Measurements from ENCODE around the gene ZBTB34.

DNA sequence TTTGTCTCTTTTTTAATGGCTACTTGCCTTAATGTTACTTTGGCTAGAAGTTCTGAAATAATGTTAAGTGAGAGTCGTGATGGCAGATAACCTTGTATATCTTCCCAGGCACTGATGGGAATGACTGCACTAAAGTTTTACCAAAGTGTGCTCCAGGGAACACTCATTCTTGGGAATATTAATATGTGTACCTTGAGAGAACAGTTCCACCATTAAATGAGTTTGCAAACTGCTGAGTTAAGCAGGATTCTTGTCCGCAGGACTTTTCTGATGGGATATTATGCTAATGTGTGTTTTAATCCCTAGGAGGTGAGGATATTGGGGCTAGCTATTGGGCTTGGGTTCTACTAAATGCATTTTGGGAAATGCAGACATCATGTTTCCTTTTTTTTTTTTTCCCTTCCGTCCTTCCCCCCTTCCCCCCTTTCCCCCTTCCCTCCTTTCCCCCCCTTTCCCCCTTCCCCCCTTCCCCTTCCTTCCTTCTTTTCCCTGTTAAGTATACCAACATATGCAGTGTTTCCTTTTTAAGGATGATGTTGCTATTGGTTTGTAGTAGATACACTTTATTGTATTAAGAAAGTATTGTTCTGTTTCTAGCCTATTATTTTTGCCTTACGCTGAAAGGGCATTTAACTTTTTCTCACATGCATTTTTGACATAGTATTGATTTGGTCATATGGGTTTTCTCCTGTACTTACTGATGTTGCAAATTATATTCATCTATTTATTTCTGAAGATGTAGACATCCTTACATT lies 15.5 kb downstream of the ZBTB34 start:
- no peak for TF ChIP-seq EZH2 (IDR thresholded peaks at IDR 0.05; ENCODE audit: borderline replicate concordance, low read length)
- TF ChIP-seq, protein P1, sequence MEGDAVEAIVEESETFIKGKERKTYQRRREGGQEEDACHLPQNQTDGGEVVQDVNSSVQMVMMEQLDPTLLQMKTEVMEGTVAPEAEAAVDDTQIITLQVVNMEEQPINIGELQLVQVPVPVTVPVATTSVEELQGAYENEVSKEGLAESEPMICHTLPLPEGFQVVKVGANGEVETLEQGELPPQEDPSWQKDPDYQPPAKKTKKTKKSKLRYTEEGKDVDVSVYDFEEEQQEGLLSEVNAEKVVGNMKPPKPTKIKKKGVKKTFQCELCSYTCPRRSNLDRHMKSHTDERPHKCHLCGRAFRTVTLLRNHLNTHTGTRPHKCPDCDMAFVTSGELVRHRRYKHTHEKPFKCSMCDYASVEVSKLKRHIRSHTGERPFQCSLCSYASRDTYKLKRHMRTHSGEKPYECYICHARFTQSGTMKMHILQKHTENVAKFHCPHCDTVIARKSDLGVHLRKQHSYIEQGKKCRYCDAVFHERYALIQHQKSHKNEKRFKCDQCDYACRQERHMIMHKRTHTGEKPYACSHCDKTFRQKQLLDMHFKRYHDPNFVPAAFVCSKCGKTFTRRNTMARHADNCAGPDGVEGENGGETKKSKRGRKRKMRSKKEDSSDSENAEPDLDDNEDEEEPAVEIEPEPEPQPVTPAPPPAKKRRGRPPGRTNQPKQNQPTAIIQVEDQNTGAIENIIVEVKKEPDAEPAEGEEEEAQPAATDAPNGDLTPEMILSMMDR (IDR thresholded peaks at IDR 0.05; ENCODE audit: low read length), result no peak
